AG04450 (cell line): Measurements from ENCODE around the gene MATN4. TPM values are rescaled to one million over a fixed set of nuclear protein-coding genes. Genes with fewer than 3 reads are reported as not detected.

Source experiments
- CTCF ChIA-PET: fragments of 300-600, 350-600 bp; formaldehyde crosslinking; extraction: SDS; loops from one replicate; lab custom pipeline; 2022; ENCODE audit warnings: antibody characterized with exemption, inconsistent platforms; lab: Charles Lee
- POLR2A ChIA-PET: fragments of 350-600 bp; formaldehyde crosslinking; extraction: SDS; loops from one replicate; lab custom pipeline; 2021; ENCODE audit warnings: antibody characterized with exemption, inconsistent platforms; lab: Yijun Ruan, JAX
- DNase-seq: peaks from one replicate; pipeline ENCODE4 v3.0.0-alpha.2; 2011; ENCODE audit warnings: low read depth, low spot score
- H3K27ac ChIP-seq: one replicate; pipeline ENCODE4 v1.5.1; 2012; ENCODE audit warnings: low read depth, low read length, control low read depth
- H3K27me3 ChIP-seq: one replicate; pipeline ENCODE4 v1.6.0; 2012; ENCODE audit warnings: low read length; ENCODE audit not compliant: control insufficient read depth, insufficient read depth
- H3K4me3 ChIP-seq: 2 replicates; pipeline ENCODE4 v1.5.1; 2011; ENCODE audit warnings: mild to moderate bottlenecking, low read depth, low read length, control low read depth
- H3K9me3 ChIP-seq: 2 replicates; pipeline ENCODE4 v1.5.1; 2012; ENCODE audit warnings: low read length; ENCODE audit not compliant: control insufficient read depth, insufficient read depth
- polyA plus RNA-seq: library from polyadenylated mRNA; depleted of rRNA; stranded (reverse); fragments of >200 nt; gene quantifications from 2 replicates; pipeline ENCODE4 v1.2.3, GENCODE V29; 2011
- TF ChIP-seq, protein P1 (sequence below): IDR thresholded peaks from 2 replicates; pipeline ENCODE4 v1.5.1; 2011; ENCODE audit warnings: low read depth, low read length, control low read depth, inconsistent platforms

Gene MATN4
- polyA plus RNA-seq, 1 experiment, result not detected

DNA sequence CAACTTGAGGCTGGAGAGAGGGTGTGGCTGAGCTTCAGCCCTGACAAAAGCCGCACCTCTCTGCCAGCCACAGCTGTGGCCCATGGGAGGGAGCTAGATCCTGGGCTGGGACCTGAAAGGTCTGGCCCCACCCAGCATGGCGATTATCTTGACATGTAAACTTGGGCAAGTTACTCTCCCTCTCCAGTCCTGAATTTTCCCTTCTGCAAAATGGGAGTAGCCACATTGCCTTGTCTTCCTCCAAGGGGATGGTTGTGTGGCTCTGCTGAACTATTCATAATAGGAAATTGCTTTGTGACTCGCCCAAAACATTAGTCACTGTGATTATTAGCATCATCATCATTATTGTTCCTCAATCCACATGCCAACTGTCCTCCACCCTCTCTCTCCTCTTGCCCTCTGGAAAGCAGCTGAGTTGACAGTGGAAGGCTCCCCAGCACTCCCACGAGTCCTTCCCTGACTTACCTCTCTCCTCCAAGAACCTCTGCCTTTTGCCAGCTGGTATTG lies 24.5 kb downstream of the MATN4 start:
- Histone ChIP-seq H3K4me3 (no peak overlapping the region), H3K27ac (no peak overlapping the region), H3K9me3 (no peaks in the 10 kb centered on the region), H3K27me3 (peaks cover 18% of the 10 kb centered on the region)
- ChIA-PET CTCF (interaction anchor here (3.1 kb wide), 1 partner anchor 10 kb away, joined by 14 read pairs; no protein-coding TSS in a partner anchor), POLR2A (no interaction called here)
- TF ChIP-seq, protein P1, sequence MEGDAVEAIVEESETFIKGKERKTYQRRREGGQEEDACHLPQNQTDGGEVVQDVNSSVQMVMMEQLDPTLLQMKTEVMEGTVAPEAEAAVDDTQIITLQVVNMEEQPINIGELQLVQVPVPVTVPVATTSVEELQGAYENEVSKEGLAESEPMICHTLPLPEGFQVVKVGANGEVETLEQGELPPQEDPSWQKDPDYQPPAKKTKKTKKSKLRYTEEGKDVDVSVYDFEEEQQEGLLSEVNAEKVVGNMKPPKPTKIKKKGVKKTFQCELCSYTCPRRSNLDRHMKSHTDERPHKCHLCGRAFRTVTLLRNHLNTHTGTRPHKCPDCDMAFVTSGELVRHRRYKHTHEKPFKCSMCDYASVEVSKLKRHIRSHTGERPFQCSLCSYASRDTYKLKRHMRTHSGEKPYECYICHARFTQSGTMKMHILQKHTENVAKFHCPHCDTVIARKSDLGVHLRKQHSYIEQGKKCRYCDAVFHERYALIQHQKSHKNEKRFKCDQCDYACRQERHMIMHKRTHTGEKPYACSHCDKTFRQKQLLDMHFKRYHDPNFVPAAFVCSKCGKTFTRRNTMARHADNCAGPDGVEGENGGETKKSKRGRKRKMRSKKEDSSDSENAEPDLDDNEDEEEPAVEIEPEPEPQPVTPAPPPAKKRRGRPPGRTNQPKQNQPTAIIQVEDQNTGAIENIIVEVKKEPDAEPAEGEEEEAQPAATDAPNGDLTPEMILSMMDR, result no peak
- no peak for DNase-seq

DNA sequence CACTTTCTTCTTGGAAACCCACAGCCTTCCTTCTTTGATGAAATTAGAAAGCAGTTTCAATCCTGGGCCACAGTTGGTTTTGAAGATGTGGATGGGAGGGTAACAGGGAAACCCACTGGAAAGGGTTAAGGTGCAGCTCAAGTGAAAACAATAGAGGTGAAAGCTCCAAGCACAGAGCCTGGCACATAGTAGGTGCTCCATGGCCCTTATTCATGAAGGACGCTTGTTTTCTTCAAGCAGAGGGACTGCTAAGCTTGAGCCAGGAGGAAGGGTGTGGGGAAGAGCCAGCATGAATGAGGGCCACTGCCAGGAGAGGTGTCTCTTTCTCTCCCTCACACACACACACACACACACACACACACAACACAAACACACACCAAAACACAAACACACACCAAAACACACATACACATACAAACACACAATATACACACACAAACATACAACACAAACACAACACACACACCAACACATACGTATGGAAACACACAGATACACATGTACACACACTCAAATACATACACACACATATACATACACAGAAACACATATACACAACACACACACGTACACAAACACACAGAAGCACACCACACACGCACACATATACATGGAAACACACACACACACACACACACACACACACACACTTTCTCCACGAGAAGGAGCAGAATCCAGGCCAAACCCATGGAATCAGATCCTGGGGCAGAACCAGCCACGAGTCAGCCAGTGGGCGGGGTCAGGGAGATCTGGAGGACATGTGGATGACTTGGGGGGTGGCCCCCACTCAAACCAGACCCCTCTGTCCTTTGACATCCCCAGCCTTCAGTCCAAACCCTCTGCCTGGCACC lies 25.2 kb downstream of the MATN4 start:
- Histone ChIP-seq H3K27me3 (peaks cover 13% of the 10 kb centered on the region), H3K4me3 (no peak overlapping the region), H3K9me3 (no peaks in the 10 kb centered on the region), H3K27ac (no peak overlapping the region)
- TF ChIP-seq, protein P1, result no peak
- ChIA-PET POLR2A (no interaction called here), CTCF (interaction anchor here (0.6 to 3.1 kb wide), 3 partner anchors 8 to 705 kb away, joined by 6 to 14 read pairs (median 6); no protein-coding TSS in a partner anchor)
- DNase-seq, result no peak

GRCh38 chr20:45279992-45280391 lies 28.1 kb downstream of the MATN4 start:
- no peak for DNase-seq
- Histone ChIP-seq H3K27me3 (peaks cover 7% of the 10 kb centered on the region), H3K27ac (no peak overlapping the region), H3K9me3 (no peaks in the 10 kb centered on the region), H3K4me3 (no peak overlapping the region)
- ChIA-PET POLR2A (no interaction called here), CTCF (interaction anchor here (2.2 kb wide), 1 partner anchor 14 kb away, joined by 13 read pairs; no protein-coding TSS in a partner anchor)
- TF ChIP-seq, protein P1, result no peak

DNA sequence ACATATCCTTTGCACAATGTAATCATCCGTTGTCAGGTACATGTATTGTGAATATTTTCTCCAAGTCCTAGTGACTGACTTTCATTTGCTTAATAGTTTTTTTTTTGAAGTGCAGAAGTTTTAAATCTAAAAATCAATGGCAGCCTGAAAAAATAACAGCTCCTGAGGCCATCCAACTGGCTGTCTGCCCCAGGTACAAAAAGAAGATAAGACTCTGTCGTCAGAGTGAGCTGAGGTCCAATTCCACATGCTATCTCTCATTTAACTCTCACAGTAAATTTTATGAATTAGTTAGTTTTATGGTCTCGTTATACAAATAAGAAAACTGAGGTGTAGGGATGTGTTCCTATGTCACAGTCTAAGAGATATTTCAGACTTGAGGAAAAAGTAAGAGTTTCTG lies 32.8 kb downstream of the MATN4 start:
- POLR2A ChIA-PET, result no interaction called here
- Histone ChIP-seq H3K4me3 (no peak overlapping the region), H3K27me3 (peaks cover 14% of the 10 kb centered on the region), H3K9me3 (no peaks in the 10 kb centered on the region), H3K27ac (no peak overlapping the region)
- CTCF ChIA-PET, result interaction anchor here (1.6 kb wide), 1 partner anchor 16 kb away, joined by 5 read pairs; no protein-coding TSS in a partner anchor
- no peak for DNase-seq
- TF ChIP-seq, protein P1, result no peak
